Epithelial cell of proximal tubule (primary cell): ENCODE results near the gene STIM2. TPM values are rescaled to one million over a fixed set of nuclear protein-coding genes. Genes with fewer than 3 reads are reported as not detected.

Experiments
- DNase-seq: peaks from one replicate; pipeline ENCODE4 v3.0.0-alpha.2; 2011; ENCODE audit warnings: low read depth
- H3K4me3 ChIP-seq: 2 replicates; pipeline ENCODE4 v1.5.1; 2011; ENCODE audit warnings: low read depth, mild to moderate bottlenecking, low read length
- total RNA-seq: library from RNA; depleted of rRNA; stranded (reverse); fragments of >200 nt; gene quantifications from 2 replicates; pipeline ENCODE4 v1.2.3, GENCODE V29; 2015
- TF ChIP-seq, protein P1 (sequence below): conservative IDR thresholded peaks from 2 replicates; pipeline ENCODE4 v1.5.1; 2012; ENCODE audit warnings: low read depth, mild to moderate bottlenecking, low read length

Gene STIM2
- total RNA-seq, 1 donor from 2014 or later: 7.0 TPM

DNA sequence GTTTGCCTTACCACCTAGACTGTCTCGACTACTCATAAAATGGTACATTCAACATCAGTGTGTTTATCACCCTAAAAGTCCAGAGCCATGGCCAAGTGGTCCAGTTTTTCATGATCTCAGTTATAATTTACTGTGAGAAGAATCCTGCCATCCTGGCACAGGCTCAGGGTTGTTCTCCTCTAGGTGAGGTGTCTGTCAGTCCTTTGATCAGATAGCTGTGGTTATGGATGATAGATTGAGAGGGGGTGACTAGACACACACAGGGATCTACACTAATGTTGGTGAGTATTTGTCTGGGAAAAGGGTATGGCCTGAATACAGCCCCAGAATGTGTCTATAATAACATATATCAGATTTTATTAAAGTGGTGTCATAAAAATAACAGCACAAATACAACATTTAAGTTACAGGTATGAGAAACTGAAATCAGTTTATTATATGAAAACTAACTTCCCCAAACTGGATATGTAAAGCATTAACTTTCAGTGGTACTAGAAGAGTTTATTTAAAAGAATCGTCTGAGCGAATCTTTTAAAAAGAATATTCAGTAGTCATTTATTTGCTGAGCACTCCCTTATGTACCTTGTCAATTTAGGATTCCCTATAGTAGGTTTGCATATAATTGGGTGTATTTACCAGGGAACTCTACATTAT lies 93.3 kb downstream of the STIM2 start:
- TF ChIP-seq, protein P1, sequence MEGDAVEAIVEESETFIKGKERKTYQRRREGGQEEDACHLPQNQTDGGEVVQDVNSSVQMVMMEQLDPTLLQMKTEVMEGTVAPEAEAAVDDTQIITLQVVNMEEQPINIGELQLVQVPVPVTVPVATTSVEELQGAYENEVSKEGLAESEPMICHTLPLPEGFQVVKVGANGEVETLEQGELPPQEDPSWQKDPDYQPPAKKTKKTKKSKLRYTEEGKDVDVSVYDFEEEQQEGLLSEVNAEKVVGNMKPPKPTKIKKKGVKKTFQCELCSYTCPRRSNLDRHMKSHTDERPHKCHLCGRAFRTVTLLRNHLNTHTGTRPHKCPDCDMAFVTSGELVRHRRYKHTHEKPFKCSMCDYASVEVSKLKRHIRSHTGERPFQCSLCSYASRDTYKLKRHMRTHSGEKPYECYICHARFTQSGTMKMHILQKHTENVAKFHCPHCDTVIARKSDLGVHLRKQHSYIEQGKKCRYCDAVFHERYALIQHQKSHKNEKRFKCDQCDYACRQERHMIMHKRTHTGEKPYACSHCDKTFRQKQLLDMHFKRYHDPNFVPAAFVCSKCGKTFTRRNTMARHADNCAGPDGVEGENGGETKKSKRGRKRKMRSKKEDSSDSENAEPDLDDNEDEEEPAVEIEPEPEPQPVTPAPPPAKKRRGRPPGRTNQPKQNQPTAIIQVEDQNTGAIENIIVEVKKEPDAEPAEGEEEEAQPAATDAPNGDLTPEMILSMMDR: no peak
- no peak overlapping the region for H3K4me3 ChIP-seq
- DNase-seq: no peak

DNA sequence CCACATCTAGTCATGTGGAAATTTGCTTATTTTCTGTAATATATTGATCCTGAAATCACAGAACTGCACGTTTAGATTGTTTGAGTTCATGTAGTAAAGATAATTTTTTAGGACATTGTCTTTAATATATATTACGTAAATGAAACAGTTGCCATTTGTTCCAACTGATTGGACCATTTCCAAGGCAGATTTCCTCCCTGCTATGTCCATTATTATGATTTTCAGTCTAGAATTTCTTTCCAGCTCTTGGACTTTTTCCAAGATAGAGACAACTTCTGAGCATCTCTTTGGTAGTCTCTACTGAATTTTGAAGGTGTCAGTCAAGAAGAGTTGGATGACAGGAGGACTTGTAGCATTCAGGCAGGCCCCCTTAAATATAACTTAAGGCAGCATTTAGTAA lies 94.6 kb downstream of the STIM2 start:
- TF ChIP-seq, protein P1: no peak
- no peak overlapping the region for H3K4me3 ChIP-seq
- DNase-seq: no peak

DNA sequence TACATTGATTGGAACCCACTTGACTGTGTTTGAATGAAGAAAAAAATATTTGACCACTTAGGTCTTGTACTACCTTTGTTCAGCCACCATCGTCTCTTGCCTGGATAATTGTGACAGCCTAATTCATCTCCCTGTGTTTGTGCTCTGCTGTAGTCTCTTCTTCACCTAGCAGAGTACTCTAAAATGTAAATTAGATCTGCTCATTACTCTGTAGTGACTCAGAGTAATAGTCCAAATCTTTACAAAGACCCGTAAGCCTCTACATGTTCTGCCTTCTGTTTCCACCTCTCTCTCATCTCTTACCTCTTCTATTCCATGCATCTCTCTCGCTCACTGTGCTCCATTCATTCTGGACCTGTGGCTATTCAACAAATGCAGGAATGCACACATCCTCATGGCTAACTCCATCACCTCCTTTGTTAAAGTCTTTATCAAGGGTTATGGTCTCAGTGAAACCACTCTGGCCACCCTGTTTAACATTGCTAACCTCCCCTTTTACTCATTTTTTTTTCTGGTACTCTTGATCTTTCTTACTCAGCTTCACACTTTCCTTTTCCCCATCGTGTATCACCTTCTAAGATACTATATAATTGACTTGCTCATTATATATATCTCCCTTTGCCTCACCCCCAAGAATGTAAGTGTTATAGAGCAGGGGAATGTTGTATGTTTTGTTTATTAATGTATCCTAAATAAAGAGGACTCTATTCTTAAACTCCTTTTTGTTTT lies 98.4 kb downstream of the STIM2 start:
- TF ChIP-seq, protein P1: no peak
- no peak overlapping the region for H3K4me3 ChIP-seq
- DNase-seq: no peak

DNA sequence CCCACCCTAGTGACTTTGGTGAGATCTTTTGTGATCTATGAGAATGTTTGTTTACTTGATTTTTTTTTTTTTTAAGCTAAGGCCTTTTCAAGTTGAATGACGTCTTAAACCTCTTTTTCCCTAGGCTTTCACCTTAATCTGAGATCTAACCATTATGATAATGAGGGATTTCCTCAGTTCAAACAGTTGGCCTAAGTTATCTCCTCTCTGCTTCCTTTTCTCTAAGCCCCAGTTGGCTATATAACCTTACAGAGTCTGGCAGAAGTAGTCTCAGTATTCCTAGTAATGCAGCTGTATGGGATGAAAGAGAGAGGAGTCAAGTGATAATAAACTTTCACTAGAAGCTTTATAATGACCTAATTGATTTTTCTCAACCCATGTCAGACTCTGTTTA lies 99.0 kb downstream of the STIM2 start:
- DNase-seq: no peak
- no peak overlapping the region for H3K4me3 ChIP-seq
- TF ChIP-seq, protein P1: no peak

DNA sequence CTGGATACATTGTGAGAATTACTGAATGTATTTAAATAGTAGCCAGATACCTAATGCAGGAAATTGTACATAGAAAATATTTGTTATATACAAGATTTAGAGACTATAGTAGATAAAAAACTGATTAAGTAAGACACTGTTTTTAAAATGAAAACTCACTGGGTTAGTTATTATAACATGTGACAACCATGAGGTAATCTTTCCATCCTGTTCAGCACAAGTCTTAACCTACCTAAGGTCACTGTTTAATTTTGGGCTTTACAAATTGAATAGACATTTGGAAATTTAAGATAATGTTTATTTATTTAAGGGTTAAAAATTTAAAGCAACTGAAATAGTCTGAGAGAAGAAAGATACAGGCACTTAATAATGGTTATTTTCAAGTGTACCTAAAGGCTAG lies 102.1 kb downstream of the STIM2 start:
- TF ChIP-seq, protein P1: no peak
- DNase-seq: no peak

DNA sequence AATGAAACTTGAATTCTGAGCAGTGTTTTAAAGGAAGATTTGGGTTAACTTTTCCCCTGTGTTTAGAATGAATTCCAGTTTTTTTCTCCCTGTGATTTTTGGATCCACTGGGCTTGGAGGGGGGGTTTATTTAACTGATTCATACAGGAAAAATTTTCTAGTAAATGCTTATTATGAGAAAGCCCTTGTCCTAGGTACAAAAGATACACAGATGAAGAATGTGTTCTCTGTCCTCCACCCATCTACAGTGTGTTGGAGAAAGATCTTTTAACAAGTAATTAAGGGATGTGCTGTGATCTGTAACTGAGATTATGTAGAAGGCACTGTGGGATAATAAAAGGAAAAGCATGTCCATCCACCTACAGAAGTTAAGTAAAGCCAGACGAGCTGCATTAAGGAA lies 103.9 kb downstream of the STIM2 start:
- no peak overlapping the region for H3K4me3 ChIP-seq
- TF ChIP-seq, protein P1: no peak
- no peak for DNase-seq

More for the DNA sequence above, 102.1 kb downstream of the STIM2 start:
- H3K4me3 ChIP-seq: no peak overlapping the region
